ENCODE results near the gene WIPF3.
A peak's percentile ranks its signal among the peaks of the same experiment; 100 is the strongest.

The WIPF3 gene

GRCh38 chr7:29919790-29920189 is 113.5 kb downstream of the WIPF3 start:
- no peak for DNase-seq

- DNase-seq = no peak
Measured at GRCh38 chr7:29920491-29920890, 114.2 kb downstream of the WIPF3 start.

GRCh38 chr7:29921404-29922010 is 115.2 kb downstream of the WIPF3 start:
- DNase-seq = peak; percentile 59

GRCh38 chr7:29922921-29923700 is 116.8 kb downstream of the WIPF3 start:
- no peak for DNase-seq

- no peak for DNase-seq
Measured at GRCh38 chr7:29924006-29924405, 117.7 kb downstream of the WIPF3 start.

GRCh38 chr7:29924684-29925083 is 118.4 kb downstream of the WIPF3 start:
- DNase-seq = no peak

- DNase-seq = no peak
Measured at GRCh38 chr7:29926216-29926615, 119.9 kb downstream of the WIPF3 start.

- DNase-seq = no peak
Measured at GRCh38 chr7:29926741-29927140, 120.4 kb downstream of the WIPF3 start.

GRCh38 chr7:29929018-29929807 is 122.9 kb downstream of the WIPF3 start:
- no peak for DNase-seq

DNA sequence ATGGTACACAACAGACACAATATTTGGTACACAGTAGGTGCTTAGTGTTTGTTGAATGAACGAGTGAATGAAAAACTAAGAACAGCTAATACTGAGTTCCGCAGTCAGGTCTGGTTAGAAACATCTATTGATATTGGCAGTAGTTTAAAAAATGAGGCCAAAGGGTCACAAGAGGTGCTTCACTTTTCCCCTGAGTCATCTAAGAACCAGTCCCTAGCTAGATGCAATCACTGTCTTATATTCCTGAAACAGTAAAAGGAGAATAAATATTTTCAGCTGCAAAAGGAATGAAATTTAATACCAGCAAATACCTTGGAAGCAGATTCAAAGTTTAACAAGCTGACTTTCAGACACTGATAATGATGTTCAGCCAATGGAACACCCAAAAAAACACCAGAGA is 128.8 kb downstream of the WIPF3 start:
- no peak for DNase-seq

- DNase-seq = no peak
Measured at GRCh38 chr7:29937132-29937531, 130.8 kb downstream of the WIPF3 start.

- no peak for DNase-seq
Measured at GRCh38 chr7:29940199-29940598, 133.9 kb downstream of the WIPF3 start.

- no peak for DNase-seq
Measured at GRCh38 chr7:29945259-29945809, 139.0 kb downstream of the WIPF3 start.

GRCh38 chr7:29946428-29947186 is 140.3 kb downstream of the WIPF3 start:
- no peak for DNase-seq

DNA sequence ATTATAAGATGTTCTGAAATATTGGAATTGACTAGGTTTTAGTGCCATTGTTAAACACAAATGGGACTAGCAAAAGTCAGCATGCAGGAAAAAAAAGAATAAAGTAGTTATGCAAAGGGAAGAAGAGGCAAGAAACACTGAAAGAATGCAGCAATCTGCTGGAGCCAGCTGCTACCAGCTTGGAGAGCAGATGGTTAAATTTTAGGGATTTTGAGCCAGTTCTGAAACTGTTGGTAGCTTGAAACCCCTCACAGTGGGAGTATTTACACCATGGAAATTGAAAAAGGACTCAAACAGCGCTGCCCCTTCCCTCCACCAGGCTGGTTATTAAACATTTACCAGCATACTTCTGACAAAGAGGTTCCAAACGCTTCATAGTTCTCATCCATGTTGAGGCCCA is 142.3 kb downstream of the WIPF3 start:
- no peak for DNase-seq

DNA sequence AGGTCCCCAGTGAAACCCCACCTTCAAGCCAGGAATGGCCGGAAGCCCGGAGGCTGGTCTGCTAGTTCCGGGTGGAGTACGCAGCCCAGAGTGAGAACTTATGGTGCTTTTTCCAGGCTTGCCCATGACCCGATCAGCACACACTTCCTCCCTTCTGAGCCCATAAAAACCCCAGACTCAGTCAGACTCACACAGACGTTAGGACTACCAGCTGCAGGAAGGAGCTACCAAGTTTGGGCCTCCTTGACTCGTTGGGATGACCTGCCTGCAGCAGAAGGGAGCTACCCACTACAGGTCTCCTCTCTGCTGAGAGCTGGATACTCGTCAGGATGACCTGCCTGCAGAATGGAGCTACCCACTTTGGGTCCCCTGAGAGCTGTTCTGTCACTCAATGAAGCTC is 144.2 kb downstream of the WIPF3 start:
- no peak for DNase-seq

GRCh38 chr7:29951206-29951605 is 144.9 kb downstream of the WIPF3 start:
- DNase-seq = no peak

- no peak for DNase-seq
Measured at GRCh38 chr7:29953726-29954347, 147.5 kb downstream of the WIPF3 start.

- DNase-seq = no peak
Measured at GRCh38 chr7:29955075-29955792, 148.9 kb downstream of the WIPF3 start.

GRCh38 chr7:29955799-29956486 is 149.6 kb downstream of the WIPF3 start:
- peak; percentile 47 for DNase-seq

DNA sequence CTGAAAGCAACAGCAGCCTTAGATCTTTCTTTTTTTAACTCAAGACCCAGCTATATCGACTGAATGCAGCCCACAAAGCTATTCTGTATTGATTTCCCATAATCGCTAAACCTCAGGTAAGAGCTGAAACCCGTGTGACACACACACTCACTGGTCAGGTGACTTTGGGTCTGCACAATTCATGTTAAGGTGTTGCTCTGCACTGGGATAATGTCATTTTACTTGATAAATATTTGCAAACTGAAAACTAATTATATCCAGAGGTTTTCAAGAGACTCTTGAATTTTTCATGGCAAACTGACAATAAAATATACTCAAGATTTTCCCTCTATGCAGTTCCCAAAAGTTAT is 150.2 kb downstream of the WIPF3 start:
- DNase-seq = no peak

Measured in NCI-H526 treated with DMSO at 0.1 percent for 48 hours (cell line).